K562 (cell line): ENCODE measurements around the gene MYLIP. TPM values are rescaled to one million over a fixed set of nuclear protein-coding genes. Genes with fewer than 3 reads are reported as not detected.
A peak's percentile ranks its signal among the peaks of the same experiment; 100 is the strongest.

Experiments used
- ATAC-seq: fragments of 200-7000 bp; cut with Tn5 transposase; 3 replicates; pipeline ENCODE4 v1.9.1; 2020; ENCODE audit warnings: moderate library complexity
- BruUV-seq: library from RNA; stranded (reverse); fragments of 400-500 nt; replicated peaks from 2 replicates; lab custom pipeline; 2021; lab: Mats Ljungman, UMichigan
- CTCF ChIA-PET: fragments of 300-600 bp; formaldehyde crosslinking; extraction: SDS; loops from one replicate; lab custom pipeline; 2021; ENCODE audit warnings: low intra/inter-chr PET ratio; lab: Yijun Ruan, JAX
- POLR2A ChIA-PET: fragments of 300-600, 350-650 bp; sonication (Branson Sonifier 250); formaldehyde crosslinking; extraction: SDS; loops from one replicate; lab custom pipeline; 2021; ENCODE audit warnings: antibody characterized with exemption, inconsistent platforms; lab: Yijun Ruan, JAX
- DNase-seq, 4 experiments: peaks; one replicate each; pipeline versions ENCODE4 v3.0.0 to v3.0.0-alpha.2; 2011 to 2018; ENCODE audit warnings: low spot score in 3 of 4, mixed read lengths in 3 of 4; ENCODE audit errors: extremely low read depth in 1 of 4
- FAIRE-seq: peaks from 2 replicates; lab custom pipeline; 2011; peaks lifted over from hg19 to GRCh38; lab: Jason Lieb, UNC
- H2AFZ ChIP-seq: 2 replicates; pipeline ENCODE4 v1.6.0; 2011; ENCODE audit warnings: low read depth, low read length, control low read depth, inconsistent platforms
- H3K27ac ChIP-seq: fragments of 200-600 bp; 3 replicates; pipeline ENCODE4 v1.8.0; 2011; ENCODE audit warnings: low read depth, mild to moderate bottlenecking, control low read depth, inconsistent platforms, low read length, moderate library complexity, mixed read lengths; ENCODE audit errors: extremely low read depth
- H3K27me3 ChIP-seq, 2 experiments: fragments of 300-600 bp in 1 of 2; 2 replicates in 1 of 2; 3 replicates in 1 of 2; pipeline versions ENCODE4 v1.6.0 to v1.8.0; 2011; ENCODE audit warnings: inconsistent platforms in 2 of 2, low read length in 2 of 2, mild to moderate bottlenecking in 1 of 2, mixed read lengths in 1 of 2, moderate library complexity in 1 of 2; ENCODE audit not compliant: control insufficient read depth in 2 of 2, insufficient read depth in 2 of 2
- H3K36me3 ChIP-seq: fragments of 300-600 bp; 3 replicates; pipeline ENCODE4 v1.8.0; 2011; ENCODE audit warnings: mild to moderate bottlenecking, low read length, inconsistent platforms; ENCODE audit not compliant: control insufficient read depth, insufficient read depth
- H3K4me1 ChIP-seq, 2 experiments: fragments of 200-600 bp in 1 of 2; replicated peaks in 1 of 2; 2 replicates in 1 of 2; 3 replicates in 1 of 2; pipeline versions ENCODE4 v1.5.1 to v1.8.0; 2011; ENCODE audit warnings: inconsistent platforms in 2 of 2, low read length in 2 of 2, mild to moderate bottlenecking in 1 of 2, mixed read lengths in 1 of 2, moderate library complexity in 1 of 2; ENCODE audit not compliant: control insufficient read depth in 2 of 2, insufficient read depth in 2 of 2
- H3K4me2 ChIP-seq: 2 replicates; pipeline ENCODE4 v1.6.1; 2011; ENCODE audit warnings: low read length, control low read depth, inconsistent platforms, mixed read lengths; ENCODE audit not compliant: insufficient read depth
- H3K4me3 ChIP-seq: fragments of 200-600 bp; sonication (generic), shearing (Covaris generic); 2 replicates; pipeline ENCODE4 v1.5.1; 2016; ENCODE audit warnings: control low read depth, inconsistent platforms
- H3K79me2 ChIP-seq: fragments of 200-600 bp; 3 replicates; pipeline ENCODE4 v1.8.0; 2011; ENCODE audit warnings: low read length, inconsistent platforms; ENCODE audit not compliant: control insufficient read depth, insufficient read depth
- H3K9ac ChIP-seq, 2 experiments: 2 replicates each; pipeline versions ENCODE4 v1.6.0 to v1.6.1; 2011; ENCODE audit warnings: low read depth in 2 of 2, low read length in 2 of 2, control low read depth in 1 of 2, inconsistent platforms in 1 of 2, mild to moderate bottlenecking in 1 of 2, mixed read lengths in 1 of 2; ENCODE audit not compliant: insufficient read depth in 1 of 2
- H3K9me1 ChIP-seq: one replicate; pipeline ENCODE4 v1.6.0; 2011; ENCODE audit warnings: inconsistent platforms, mild to moderate bottlenecking, low read length, moderate library complexity; ENCODE audit not compliant: control insufficient read depth, insufficient read depth
- H3K9me3 ChIP-seq: replicated peaks from 2 replicates; pipeline ENCODE4 v1.5.1; 2011; ENCODE audit warnings: low read depth, low read length, inconsistent platforms; ENCODE audit not compliant: control insufficient read depth, insufficient read depth
- H4K20me1 ChIP-seq: replicated peaks from 2 replicates; pipeline ENCODE4 v1.6.1; 2011; ENCODE audit warnings: low read length, inconsistent platforms, mixed read lengths; ENCODE audit not compliant: control insufficient read depth, insufficient read depth
- CAMTA2 ChIP-seq: fragments of 250-450 bp; sonication (Bioruptor Pico); conservative IDR thresholded peaks from 2 replicates; pipeline ENCODE4 v1.5.1; 2022
- HCFC1 ChIP-seq: IDR thresholded peaks from 2 replicates; pipeline ENCODE4 v1.6.1; 2012; ENCODE audit warnings: low read depth, low read length, improper control_type of control experiment
- IRF2 ChIP-seq: sonication (generic); formaldehyde crosslinking; IDR thresholded peaks from 2 replicates; pipeline ENCODE4 v1.8.1; 2022; ENCODE audit warnings: mild to moderate bottlenecking, missing genetic modification reagents
- POLR2AphosphoS2 ChIP-seq: IDR thresholded peaks from 2 replicates; pipeline ENCODE4 v1.6.1; 2012; ENCODE audit warnings: low read length, improper control_type of control experiment
- POLR2AphosphoS5 ChIP-seq: IDR thresholded peaks from 2 replicates; pipeline ENCODE4 v1.6.1; 2011; ENCODE audit warnings: mild to moderate bottlenecking, low read depth, low read length, moderate library complexity; ENCODE audit not compliant: control insufficient read depth, insufficient read depth
- RBFOX2 ChIP-seq: fragments of 200-400 bp; formaldehyde crosslinking; IDR thresholded peaks from 2 replicates; pipeline ENCODE4 v1.6.1; 2017; ENCODE audit warnings: low read depth, mild to moderate bottlenecking, low read length, moderate library complexity
- RFX7 ChIP-seq: fragments of 250-450 bp; sonication (Bioruptor Pico); IDR thresholded peaks from 2 replicates; pipeline ENCODE4 v1.5.1; 2021; ENCODE audit warnings: mild to moderate bottlenecking
- SMARCB1 ChIP-seq: IDR thresholded peaks from 2 replicates; pipeline ENCODE4 v1.6.1; 2011; ENCODE audit warnings: improper control_type of control experiment, low read depth; ENCODE audit not compliant: insufficient read length
- TARDBP ChIP-seq: fragments of 450-650 bp; IDR thresholded peaks from 2 replicates; pipeline ENCODE4 v1.6.1; 2016
- YBX1 ChIP-seq: fragments of 450-650 bp; IDR thresholded peaks from 2 replicates; pipeline ENCODE4 v1.7.1; 2016; ENCODE audit warnings: mild to moderate bottlenecking
- WGBS: fragments of 100-300 bp; shearing (Covaris generic); methylation state at CpG from one replicate; pipeline ENCODE4 v1.1.6; 2016; ENCODE audit warnings: low coverage, mixed read lengths; ENCODE audit not compliant: insufficient coverage; ENCODE audit errors: missing lambda C conversion rate; 5-methylcytosine and 5-hydroxymethylcytosine counted together
- in situ Hi-C: fragments of 300-500 bp; cut with MboI; formaldehyde crosslinking; loops from 4 replicates; pipeline ENCODE4 v1.15.0; 2018; ENCODE audit warnings: inconsistent platforms, mixed read lengths
- intact Hi-C: fragments of 100-400 bp; cut with micrococcal nuclease; formaldehyde crosslinking; loops from 2 replicates; pipeline ENCODE4 v1.14.2; 2022
- polyA plus RNA-seq, 8 experiments: library from polyadenylated mRNA; depleted of rRNA in 4 of 8; stranded (reverse) in 5 of 8; unstranded in 3 of 8; fragments of >200 nt; fragmentation: Nextera tagmentation in 2 of 8; fragmentation: Illumina TruSeq in 1 of 8; extraction: Ambion mirVana in 2 of 8; extraction: Trizol in 1 of 8; gene quantifications; 2 replicates each; pipeline versions ENCODE4 v1.2.1 to v1.2.3, GENCODE V29; 2011 to 2014; ENCODE audit warnings: inconsistent platforms in 1 of 8, missing spikeins in 1 of 8
- total RNA-seq, 7 experiments: library from RNA; depleted of rRNA in 6 of 7; stranded (reverse); fragments of >200 nt in 6 of 7; fragmentation: Illumina TruSeq in 2 of 7; extraction: Trizol in 2 of 7; gene quantifications; 2 replicates each; pipeline versions ENCODE4 v1.2.1 to v1.2.3, GENCODE V29; 2011 to 2021; ENCODE audit warnings: low replicate concordance in 1 of 7
- TF ChIP-seq, protein P1 (sequence below): conservative IDR thresholded peaks from 2 replicates; pipeline ENCODE4 v1.6.1; 2011; ENCODE audit warnings: low read depth, mild to moderate bottlenecking, low read length; ENCODE audit not compliant: control insufficient read depth

Gene MYLIP
- total and polyA plus RNA-seq, 9 of the 15 experiments (the other 6 are each of a cell fraction or from before 2014, with no cell fraction given) = 10.8 to 43.5 (median 31.5) TPM

DNA sequence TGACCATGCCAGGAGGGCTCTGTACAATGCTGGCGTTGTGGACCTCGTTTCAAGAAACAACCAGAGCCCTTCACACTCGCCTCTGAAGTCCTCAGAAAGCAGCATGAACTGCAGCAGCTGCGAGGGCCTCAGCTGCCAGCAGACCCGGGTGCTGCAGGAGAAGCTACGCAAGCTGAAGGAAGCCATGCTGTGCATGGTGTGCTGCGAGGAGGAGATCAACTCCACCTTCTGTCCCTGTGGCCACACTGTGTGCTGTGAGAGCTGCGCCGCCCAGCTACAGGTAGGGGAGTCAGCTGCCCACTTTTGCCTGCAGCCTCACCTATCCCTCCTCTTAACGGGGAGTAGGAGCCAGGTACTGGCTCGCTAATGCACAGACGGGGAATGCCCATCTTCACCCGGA, 16.2 kb downstream of the MYLIP start (continued):
- TF ChIP-seq, protein P1, sequence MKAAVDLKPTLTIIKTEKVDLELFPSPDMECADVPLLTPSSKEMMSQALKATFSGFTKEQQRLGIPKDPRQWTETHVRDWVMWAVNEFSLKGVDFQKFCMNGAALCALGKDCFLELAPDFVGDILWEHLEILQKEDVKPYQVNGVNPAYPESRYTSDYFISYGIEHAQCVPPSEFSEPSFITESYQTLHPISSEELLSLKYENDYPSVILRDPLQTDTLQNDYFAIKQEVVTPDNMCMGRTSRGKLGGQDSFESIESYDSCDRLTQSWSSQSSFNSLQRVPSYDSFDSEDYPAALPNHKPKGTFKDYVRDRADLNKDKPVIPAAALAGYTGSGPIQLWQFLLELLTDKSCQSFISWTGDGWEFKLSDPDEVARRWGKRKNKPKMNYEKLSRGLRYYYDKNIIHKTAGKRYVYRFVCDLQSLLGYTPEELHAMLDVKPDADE = 0 out of 2 replicates have a peak, but pooled peaks have one; percentile 53
- TF ChIP-seq HCFC1 (no peak), IRF2 (CRISPR knock-in tag) (no peak), TARDBP (no peak)

DNA sequence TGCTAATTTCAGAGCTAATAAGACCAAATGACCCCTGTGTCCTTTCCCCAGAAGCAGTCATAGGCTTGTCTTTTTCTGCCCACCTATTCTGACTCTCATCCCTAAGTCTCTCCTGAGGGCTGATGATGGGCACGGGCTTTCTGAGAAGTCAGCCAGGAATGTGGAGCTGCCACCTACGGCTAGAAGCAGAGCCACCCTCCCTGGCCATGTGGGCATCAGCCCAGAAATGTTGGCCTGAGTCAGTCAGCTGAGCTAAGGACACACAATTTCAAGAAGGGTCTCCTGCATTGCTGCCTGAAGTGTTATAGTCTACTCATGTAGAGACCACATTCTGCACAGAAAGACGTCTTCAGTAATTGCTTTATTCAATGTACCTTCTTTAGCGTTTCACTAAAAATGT, 17.1 kb downstream of the MYLIP start:
- Histone ChIP-seq H2AFZ (no peak overlapping the region), H3K9me1 (peaks cover 4% of the 10 kb centered on the region), H3K9ac (peak overlapping the region in 1 of 2 experiments; percentile 39; a peak in 1 of 4 replicates), H3K36me3 (peaks cover 99% of the 10 kb centered on the region), H3K9me3 (no peaks in the 10 kb centered on the region), H3K27ac (no peak overlapping the region), H3K27me3 (no peaks in the 10 kb centered on the region), H3K4me2 (no peak overlapping the region), H4K20me1 (peaks cover 34% of the 10 kb centered on the region), H3K79me2 (peaks cover 74% of the 10 kb centered on the region), H3K4me1 (peaks cover 0 to 3% of the 10 kb centered on the region in 2 experiments; a peak in 1 of 5 replicates), H3K4me3 (no peak overlapping the region)
- intact Hi-C loops = no loop called here
- 97% methylated on average over 4 of the region's 4 CpGs for WGBS
- POLR2A ChIA-PET = interaction anchor here (0.9 to 16.6 kb wide), 7 partner anchors 10 to 1640 kb away, joined by 3 to 168 read pairs (median 5); partner anchors contain the start of gene MYLIP
- no peak for FAIRE-seq
- in situ Hi-C loops = no loop called here
- TF ChIP-seq CAMTA2 (CRISPR knock-in tag) (no peak), POLR2AphosphoS2 (peak; percentile 78; the same call in 1 of the 2 replicates), RBFOX2 (peak; percentile 25; the same call in 1 of the 2 replicates), SMARCB1 (no peak), YBX1 (no peak), POLR2AphosphoS5 (peak; percentile 24; the same call in 1 of the 2 replicates), RFX7 (no peak)
- ATAC-seq = no peak
- DNase-seq = no peak
- no TSS peak for BruUV-seq
- CTCF ChIA-PET = no interaction called here
